Measurements from ENCODE around the gene ATG13.
"Not testable (repeated sequence)": the region's sequence is repeated elsewhere in the genome, so short reads cannot be mapped to it uniquely, and the experiment has no call there.

The ATG13 gene

GRCh38 chr11:46700241-46701077, 83.1 kb downstream of the ATG13 start, which contains the start of the genes ARHGAP1 and ZNF408:
ARHGAP1 (minus strand) TSS chr11:46700619; CDS start chr11:46696107, 4,512 bp downstream.
ZNF408 (plus strand) TSS chr11:46701031; CDS start chr11:46701048, 17 bp downstream.
- peak; percentile 92 to 98 (median 96) for DNase-seq

GRCh38 chr11:46701078-46701654, 83.8 kb downstream of the ATG13 start:
- DNase-seq: no peak

GRCh38 chr11:46705070-46705688, 87.8 kb downstream of the ATG13 start:
- no peak for DNase-seq

- DNase-seq: no peak
Measured at GRCh38 chr11:46706886-46707285, 89.5 kb downstream of the ATG13 start.

GRCh38 chr11:46709351-46709750, 92.0 kb downstream of the ATG13 start:
- not testable (repeated sequence) for DNase-seq

DNA sequence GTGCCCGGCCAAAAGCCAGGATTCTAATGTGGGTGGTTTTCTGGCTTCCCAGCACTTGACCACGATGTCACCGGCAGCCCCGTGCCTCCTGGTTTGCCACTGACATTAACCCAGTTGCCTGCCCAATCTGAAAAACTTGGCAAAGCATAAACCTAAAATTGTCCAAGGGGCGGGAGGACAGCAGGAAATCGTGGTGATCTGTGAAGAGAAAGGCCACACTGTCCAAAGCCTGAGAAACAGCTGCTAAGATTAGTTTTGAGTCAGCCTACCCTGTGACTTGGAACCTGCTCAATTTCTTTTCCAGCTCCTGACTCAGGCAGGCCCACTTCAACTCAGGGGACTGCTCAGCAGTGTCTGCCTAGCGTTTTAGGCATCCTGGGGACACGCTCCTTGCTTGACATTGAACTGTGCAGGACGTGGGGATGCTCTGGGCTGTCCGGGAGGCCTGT, 93.5 kb downstream of the ATG13 start:
- DNase-seq: no peak

GRCh38 chr11:46711303-46711702, 94.0 kb downstream of the ATG13 start:
- no peak for DNase-seq

DNA sequence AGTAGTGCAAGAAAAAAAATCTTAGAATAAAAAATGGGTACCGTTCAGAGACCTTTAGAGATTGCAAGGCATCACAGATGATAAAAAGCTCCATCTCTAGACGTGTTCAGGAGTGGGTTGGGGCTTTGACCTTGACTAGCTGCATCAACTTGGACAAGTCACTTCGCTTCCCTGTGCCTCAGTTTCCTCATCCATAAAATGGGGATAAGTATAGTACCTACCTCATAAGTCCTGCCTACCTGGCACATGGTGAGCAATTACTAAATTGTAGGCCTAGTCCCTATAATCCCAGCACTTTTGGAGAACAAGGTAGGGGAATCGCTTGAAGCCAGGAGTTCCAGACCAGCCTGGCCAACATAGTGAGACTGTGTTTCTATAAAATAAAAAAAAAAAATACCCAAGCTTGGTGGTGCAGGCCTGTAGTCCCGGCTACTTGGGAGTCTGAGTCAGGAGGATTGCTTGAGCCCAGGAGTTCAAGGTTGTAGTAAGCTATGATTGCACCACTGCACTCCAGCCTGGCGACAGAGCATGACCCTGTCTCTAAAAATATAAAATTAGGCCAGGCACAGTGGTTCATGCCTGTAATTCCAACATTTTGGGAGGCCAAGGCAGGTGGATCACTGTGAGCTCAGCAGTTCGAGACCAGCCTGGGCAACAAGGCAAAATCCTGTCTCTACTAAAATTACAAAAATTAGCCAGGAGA, 95.7 kb downstream of the ATG13 start:
- DNase-seq: no peak

DNA sequence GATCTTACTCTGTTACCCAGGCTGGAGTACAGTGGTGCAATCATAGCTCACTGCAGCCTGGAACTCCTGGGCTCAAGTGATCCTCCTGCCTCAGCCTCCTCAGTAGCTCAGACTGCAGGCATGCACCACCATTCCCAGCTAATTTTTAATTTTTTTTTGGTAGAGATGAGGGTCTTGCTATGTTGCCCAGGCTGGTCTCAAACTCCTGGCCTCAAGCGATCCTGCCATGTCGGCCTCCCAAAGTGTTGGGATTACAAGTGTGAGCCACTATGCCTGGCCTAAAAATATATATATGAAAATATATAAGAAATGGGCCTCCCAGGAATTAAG, 100.4 kb downstream of the ATG13 start:
- not testable (repeated sequence) for DNase-seq

DNA sequence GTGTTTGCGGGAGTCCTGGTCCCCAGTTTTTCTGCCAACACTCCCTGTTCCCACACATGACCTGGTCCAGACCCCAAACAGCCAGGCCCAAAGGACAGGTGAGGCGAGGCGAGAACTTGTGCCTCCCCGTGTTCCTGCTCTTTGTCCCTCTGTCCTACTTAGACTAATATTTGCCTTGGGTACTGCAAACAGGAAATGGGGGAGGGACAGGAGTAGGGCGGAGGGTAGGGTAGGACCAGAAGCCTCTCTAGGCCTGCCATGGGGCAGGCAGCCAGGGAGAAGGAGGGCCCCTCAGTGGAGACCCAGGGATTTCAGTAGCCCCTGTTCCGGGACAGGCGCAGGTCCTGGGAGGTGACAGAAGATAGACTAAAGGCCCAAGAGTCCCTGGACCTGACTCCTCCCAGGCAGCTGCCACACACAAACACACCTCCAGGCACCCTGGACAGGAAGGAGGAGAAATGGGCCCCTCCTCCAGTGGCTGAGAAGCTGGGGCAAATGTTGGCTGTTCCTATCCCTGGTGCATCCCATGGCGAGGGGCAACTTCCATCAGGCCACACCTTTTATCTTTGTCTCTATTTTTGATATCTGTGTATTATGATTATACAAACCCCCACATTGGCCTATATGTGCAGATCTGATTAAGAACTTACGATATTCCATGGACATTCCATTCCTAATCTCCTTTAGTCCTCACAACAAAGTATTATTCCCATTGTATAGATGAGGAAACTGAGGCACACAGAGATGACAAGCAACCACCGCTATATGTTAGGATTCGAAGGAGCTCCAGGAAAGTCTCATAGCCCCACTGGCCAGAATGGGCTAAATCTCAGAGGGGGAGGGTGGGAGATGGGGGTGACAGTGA, 101.0 kb downstream of the ATG13 start:
- DNase-seq: no peak

DNA sequence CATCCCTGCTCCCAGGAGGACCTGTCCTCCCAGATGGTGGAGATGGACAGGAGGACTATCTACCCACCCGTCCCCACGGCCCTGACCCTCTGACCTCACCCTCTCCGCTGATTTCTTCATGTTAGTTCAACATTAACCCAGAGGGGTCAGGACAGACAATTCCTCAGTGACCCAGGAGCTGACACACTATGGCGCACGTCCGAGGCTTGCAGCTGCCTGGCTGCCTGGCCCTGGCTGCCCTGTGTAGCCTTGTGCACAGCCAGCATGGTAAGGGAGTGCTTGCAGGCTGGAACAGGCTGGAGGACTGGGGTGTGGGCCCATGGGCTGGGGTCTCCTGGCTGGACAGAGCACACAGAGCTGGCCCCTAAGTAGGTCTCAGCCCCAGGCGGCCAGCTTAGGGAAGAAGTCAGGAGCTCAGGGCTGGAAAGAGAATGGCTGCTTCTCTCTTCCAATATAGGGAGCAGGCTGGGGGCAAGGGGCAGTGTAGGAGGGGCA, 101.7 kb downstream of the ATG13 start, which contains the start of gene F2:
TSS of gene F2 (plus strand) at position 166 of the 495 bp plus-strand sequence. CDS start at position 189, 23 bp downstream.
- no peak for DNase-seq

DNA sequence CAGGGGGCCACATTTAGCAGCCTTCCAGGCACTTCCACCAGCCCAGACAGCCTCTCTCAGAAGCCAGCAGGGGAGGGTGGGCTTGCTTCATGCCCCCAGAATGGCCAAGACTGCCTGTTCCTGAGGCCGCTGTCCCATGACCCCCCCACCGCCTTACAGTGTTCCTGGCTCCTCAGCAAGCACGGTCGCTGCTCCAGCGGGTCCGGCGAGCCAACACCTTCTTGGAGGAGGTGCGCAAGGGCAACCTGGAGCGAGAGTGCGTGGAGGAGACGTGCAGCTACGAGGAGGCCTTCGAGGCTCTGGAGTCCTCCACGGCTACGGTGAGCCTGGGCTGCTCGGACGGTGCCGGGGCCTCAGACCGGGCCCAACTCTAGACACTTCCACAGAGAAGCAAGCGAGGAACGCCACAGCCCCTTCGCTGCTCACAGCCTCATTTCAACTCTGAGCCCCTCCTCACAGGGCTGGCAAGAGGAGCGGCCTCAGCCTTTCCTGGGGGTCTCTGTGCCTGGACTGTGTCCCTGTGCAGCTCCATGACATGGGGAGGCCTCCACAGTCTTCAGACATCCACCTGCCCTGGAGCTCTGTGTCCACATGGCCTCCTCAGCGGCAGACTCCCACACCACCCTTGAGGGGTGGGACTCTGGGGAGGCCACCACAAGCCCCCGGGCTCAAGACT, 102.3 kb downstream of the ATG13 start:
- no peak for DNase-seq

DNA sequence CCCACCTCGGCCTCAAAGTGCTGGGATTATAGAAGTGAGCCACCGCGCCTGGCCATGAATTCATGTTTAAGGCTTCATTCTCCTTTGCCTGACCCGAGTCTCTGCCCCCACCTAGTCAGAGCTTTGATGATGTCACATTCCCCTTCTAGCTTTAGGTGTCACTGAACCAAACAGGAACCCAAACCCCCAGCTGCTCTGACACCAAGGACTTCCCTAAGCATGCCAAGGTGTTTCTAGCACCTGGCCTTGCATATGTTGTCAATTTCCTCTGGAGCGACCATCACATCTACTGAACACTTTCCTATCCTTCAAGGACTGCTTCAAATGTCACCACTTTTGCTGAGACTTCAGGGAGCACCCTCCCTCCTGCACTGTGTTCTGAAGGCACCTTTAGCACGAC, 103.9 kb downstream of the ATG13 start:
- no peak for DNase-seq

DNA sequence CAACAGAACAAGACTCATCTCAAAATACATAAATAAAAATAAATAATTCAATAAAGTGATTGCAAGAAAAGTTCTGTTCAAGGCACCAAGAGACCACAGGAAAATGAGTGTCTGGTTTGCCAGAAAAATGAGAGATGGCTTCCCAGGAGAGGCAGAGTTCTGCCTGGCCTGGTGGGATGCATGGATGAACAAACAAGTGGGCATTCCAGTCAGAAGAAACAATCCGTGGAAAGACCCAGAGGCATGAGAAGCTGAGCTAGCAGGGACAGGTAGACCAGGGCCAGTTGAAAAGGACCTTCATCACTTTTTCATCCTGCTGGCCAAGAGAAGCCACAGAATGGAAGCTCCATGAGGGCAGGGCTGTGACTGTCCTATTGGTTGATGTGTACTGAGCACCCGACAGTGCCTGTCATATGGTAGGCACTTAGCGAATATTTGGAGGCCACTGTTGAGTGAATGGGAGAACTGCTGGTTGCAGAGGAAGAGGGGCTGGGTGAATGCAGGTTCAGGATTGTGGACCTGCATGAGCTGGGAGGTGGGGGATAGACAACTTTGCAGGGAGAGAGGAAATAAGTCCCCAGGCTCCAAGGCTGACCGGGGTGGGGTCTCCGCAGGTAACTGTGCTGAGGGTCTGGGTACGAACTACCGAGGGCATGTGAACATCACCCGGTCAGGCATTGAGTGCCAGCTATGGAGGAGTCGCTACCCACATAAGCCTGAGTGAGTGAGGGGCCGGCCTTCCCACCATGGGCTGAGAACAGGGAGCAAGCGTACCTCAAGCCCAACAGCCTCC, 105.4 kb downstream of the ATG13 start:
- no peak for DNase-seq

GRCh38 chr11:46723359-46723680, 106.0 kb downstream of the ATG13 start:
- DNase-seq: no peak

- no peak for DNase-seq
Measured at GRCh38 chr11:46724088-46724487, 106.7 kb downstream of the ATG13 start.
